ENCODE results near the gene TSEN54. TPM values are rescaled to one million over a fixed set of nuclear protein-coding genes. Genes with fewer than 3 reads are reported as not detected.

TSEN54 gene
- total RNA-seq, 8 experiments from 2014 or later: 11.1 to 25.1 (median 14.9) TPM

- Histone ChIP-seq H3K27ac (no peak overlapping the region), H3K4me1 (replicated peaks in 1 of 2) (peaks cover 25 to 49% of the 10 kb centered on the region in 2 donors), H3K4me3 (no peak overlapping the region)
- WGBS, 10 experiments: 82 to 100% (median 100%) methylated on average over 1 to 6 of the region's 19 CpGs; no CpG with 5 or more reads in 3 of the 10 experiments
- no peak for ATAC-seq (replicated peaks in 6 of 8)
- in situ Hi-C loops (cut with MboI; ENCODE audit: low pct_unique_long_range_greater_than_20kb in 2 of 9, low sequenced_read_pairs in 9 of 9, unreplicated experiment in 9 of 9): no loop called here
These were observed 6.6 kb upstream of the TSEN54 start for GRCh38 chr17:75509528-75510258.

- 74 to 100% (median 83%) methylated on average over 1 to 3 of the region's 4 CpGs; no CpG with 5 or more reads in 5 of the 10 experiments for WGBS, 10 experiments
- no peak for ATAC-seq (replicated peaks in 6 of 8)
- H3K4me1 ChIP-seq (replicated peaks in 1 of 2): peaks cover 25 to 49% of the 10 kb centered on the region in 2 donors
- in situ Hi-C loops (cut with MboI; ENCODE audit: low pct_unique_long_range_greater_than_20kb in 2 of 9, low sequenced_read_pairs in 9 of 9, unreplicated experiment in 9 of 9): no loop called here
- H3K27ac ChIP-seq: no peak overlapping the region
- H3K4me3 ChIP-seq: no peak overlapping the region
These were observed 5.1 kb upstream of the TSEN54 start for GRCh38 chr17:75511270-75511609.

DNA sequence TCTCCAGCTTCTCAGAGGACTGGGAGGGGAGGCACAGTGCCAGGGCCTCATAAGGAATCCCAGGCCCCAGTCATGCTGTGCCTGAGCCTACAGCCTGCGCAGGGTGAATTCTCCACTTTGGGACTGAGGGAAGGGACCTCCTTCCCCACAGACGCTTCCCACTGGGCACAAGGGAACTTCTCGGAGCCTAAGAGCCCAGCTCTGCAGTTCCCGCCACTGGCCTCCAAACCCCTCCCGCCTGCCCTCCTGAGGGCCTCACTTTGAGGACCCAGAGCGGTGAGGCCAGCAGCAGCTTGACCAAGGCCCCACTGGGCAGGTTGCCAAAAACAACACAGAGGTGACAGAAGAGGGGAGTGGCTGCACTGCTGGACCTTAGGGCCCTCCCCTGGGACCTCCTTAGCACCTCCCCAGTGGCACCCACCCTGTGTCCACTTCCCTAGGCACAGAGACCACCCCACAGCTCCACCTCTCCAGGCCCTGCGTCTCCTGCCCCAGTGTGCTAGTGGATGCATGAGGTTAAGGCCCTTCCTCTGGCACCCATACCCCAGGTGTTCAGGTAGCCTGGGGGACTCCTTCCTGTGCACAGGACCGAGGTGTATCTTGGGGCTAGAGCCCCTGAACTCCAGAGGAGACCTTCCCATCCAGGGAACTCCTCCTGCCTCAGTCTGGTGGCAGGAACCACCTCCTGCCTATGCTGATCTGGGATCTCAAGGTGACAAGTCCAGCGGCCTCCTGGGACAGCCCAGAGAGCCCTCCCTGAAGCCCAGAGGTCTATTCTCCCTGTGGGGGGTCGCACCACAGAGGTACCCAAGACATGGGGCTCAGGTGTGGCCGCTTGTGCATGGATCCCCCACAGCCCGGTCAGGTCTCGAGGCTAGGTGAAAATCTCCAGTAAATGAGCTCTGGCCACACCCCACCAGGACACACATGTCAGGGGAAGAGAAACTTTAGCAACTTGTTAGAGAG, 4.4 kb upstream of the TSEN54 start:
- H3K4me1 ChIP-seq (replicated peaks in 1 of 2): peaks cover 25 to 48% of the 10 kb centered on the region in 2 donors
- H3K4me3 ChIP-seq: no peak overlapping the region
- in situ Hi-C loops (cut with MboI; ENCODE audit: low pct_unique_long_range_greater_than_20kb in 2 of 9, low sequenced_read_pairs in 9 of 9, unreplicated experiment in 9 of 9): no loop called here
- H3K27ac ChIP-seq: no peak overlapping the region
- WGBS, 10 experiments: 56 to 91% (median 75%) methylated on average over 1 to 4 of the region's 13 CpGs; no CpG with 5 or more reads in 6 of the 10 experiments
- no peak for ATAC-seq (replicated peaks in 6 of 8)

- no peak overlapping the region for H3K27ac ChIP-seq
- H3K4me1 ChIP-seq (replicated peaks in 1 of 2): peaks cover 22 to 41% of the 10 kb centered on the region in 2 donors
- ATAC-seq (replicated peaks in 6 of 8): no peak
- 8 to 92% (median 65%) methylated on average over 1 to 8 of the region's 10 CpGs; no CpG with 5 or more reads in 2 of the 10 experiments for WGBS, 10 experiments
- H3K4me3 ChIP-seq: no peak overlapping the region
- in situ Hi-C loops (cut with MboI; ENCODE audit: low pct_unique_long_range_greater_than_20kb in 2 of 9, low sequenced_read_pairs in 9 of 9, unreplicated experiment in 9 of 9): no loop called here
These were observed 3.2 kb upstream of the TSEN54 start for GRCh38 chr17:75512926-75513640.

DNA sequence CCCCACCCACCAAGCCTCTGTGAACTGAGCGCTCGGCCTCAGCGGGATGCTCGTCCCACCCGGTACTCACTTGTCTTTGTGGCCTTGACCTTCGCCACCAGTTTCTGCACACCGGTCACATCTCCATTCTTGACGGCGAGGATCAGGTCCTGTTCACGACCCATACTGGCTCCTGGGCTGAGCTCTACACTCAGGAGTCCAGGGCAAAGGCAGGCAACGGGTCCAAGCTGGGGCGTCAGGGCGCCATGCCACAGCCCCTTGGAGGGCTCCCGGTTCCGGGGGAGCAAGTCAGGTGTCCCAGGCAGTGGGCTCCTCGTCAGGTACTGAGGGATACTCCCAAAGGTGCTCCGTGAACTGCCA, 2.7 kb upstream of the TSEN54 start:
- WGBS, 10 experiments: 80 to 100% methylated on average over 1 to 4 of the region's 17 CpGs; no CpG with 5 or more reads in 8 of the 10 experiments
- ATAC-seq (replicated peaks in 6 of 8): no peak
- Histone ChIP-seq H3K4me1 (replicated peaks in 1 of 2) (peaks cover 16 to 35% of the 10 kb centered on the region in 2 donors), H3K4me3 (peak overlapping the region in 2 of 5 donors; percentile 86 to 89), H3K27ac (no peak overlapping the region)
- in situ Hi-C loops (cut with MboI; ENCODE audit: low pct_unique_long_range_greater_than_20kb in 2 of 9, low sequenced_read_pairs in 9 of 9, unreplicated experiment in 9 of 9): no loop called here

DNA sequence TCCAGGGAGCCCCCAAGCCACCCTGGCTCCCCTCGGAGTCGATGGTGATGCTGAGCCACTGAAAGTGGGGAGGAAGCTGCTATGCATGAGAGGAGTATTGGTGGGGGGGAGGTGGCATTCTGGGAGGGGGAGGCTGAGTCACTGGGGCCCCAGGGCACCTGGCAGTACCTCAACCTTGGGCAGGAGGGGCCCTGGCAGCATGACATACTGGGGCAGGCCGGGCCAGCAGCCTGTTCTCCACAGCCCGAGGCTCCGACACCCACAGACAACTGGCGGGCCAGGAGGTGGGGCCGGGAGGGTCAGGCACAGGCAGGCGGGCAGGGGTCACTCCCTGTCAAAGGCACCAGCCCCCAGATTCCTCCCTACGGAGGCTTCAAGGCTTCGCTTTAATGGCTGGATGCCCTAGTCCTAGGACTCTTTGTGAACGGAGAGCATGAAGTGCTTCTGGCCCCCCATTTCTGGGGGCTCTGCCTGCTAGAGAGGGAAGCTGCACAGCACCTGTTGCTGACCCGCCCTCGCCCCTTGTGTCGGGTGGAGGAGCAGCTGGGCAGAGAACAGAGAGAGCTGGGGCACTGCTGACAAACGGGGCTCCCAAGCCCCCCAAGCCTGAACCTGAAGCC, 1.9 kb upstream of the TSEN54 start:
- no peak for ATAC-seq (replicated peaks in 6 of 8)
- peak overlapping the region; percentile 54 to 99 (median 89) for H3K4me3 ChIP-seq
- peaks cover 13 to 28% of the 10 kb centered on the region in 2 donors for H3K4me1 ChIP-seq (replicated peaks in 1 of 2)
- WGBS, 10 experiments: 0 to 17% (median 0%) methylated on average over 1 to 2 of the region's 15 CpGs; no CpG with 5 or more reads in 7 of the 10 experiments
- H3K27ac ChIP-seq: peak overlapping the region in 1 of 2 donors; percentile 16
- in situ Hi-C loops (cut with MboI; ENCODE audit: low pct_unique_long_range_greater_than_20kb in 2 of 9, low sequenced_read_pairs in 9 of 9, unreplicated experiment in 9 of 9): no loop called here

- 0% methylated on average over 4 of the region's 50 CpGs; no CpG with 5 or more reads in 9 of the 10 experiments for WGBS, 10 experiments
- Histone ChIP-seq H3K27ac (peak overlapping the region; percentile 16 to 26), H3K4me3 (peak overlapping the region; percentile 54 to 99 (median 89)), H3K4me1 (replicated peaks in 1 of 2) (peaks cover 13 to 27% of the 10 kb centered on the region in 2 donors)
- peak in 6 of 8 experiments; percentile 0 to 4 (median 2) for ATAC-seq (replicated peaks in 6 of 8)
- in situ Hi-C loops (cut with MboI; ENCODE audit: low pct_unique_long_range_greater_than_20kb in 2 of 9, low sequenced_read_pairs in 9 of 9, unreplicated experiment in 9 of 9): no loop called here
These were observed 1.3 kb upstream of the TSEN54 start for GRCh38 chr17:75514919-75515495.

DNA sequence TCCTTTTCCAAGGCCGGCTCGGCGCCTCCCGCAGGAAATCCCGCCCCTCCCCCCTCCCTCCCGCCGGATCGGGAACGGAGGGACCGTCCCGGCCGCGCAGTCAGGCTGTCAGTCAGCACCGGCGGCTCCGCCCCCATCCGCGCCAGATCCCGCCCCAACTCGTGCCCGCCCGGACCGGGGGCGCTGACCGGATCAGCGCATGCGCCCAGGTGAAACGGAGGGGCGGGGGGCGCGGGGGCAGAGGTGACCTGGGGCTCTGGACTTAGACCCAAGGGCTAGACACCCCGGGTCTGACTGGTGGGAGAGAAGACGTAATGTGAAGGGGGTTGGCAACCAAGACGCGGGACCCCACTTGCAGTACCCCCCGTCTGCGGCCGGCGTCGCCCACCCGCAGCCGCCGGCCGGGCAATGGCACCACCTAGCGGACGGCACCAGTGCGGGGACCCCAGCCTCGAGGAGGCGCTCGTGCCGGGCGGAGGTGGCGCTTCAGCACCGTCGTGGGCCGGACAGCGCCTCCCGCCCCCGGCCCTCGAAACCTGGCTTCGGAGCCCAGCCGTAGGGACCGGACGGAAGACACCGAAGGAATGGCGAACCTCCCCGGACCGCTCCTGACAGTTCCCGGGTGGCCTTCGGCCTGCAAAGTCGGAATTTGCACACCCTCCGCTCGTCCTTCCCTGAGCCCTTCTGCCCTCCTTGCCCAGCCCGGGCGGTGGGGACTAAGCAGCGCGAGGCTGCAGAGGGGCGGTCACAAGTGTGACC, 653 bp upstream of the TSEN54 start, which contains the start of gene CASKIN2:
Gene CASKIN2 (minus strand): TSS at position 42 of the 759 bp plus-strand sequence. CDS start 1,733 bp downstream, outside the sequence.
- peak within 1 kb of the TSS; percentile 20 to 61 for H3K27ac ChIP-seq
- 0 to 3% (median 0%) methylated on average over 4 to 7 of the region's 78 CpGs; no CpG with 5 or more reads in 7 of the 10 experiments for WGBS, 10 experiments
- in situ Hi-C loops (cut with MboI; ENCODE audit: low pct_unique_long_range_greater_than_20kb in 2 of 9, low sequenced_read_pairs in 9 of 9, unreplicated experiment in 9 of 9): no loop called here
- H3K4me3 ChIP-seq: peak within 1 kb of the TSS; percentile 54 to 99 (median 89)
- H3K4me1 ChIP-seq (replicated peaks in 1 of 2): peaks cover 13 to 27% of the 10 kb centered on the region in 2 donors
- peak; percentile 57 to 78 (median 72) for ATAC-seq (replicated peaks in 6 of 8)

GRCh38 chr17:75516619-75517296, 430 bp downstream of the TSEN54 start:
- Histone ChIP-seq H3K4me1 (replicated peaks in 1 of 2) (peaks cover 13 to 22% of the 10 kb centered on the region in 2 donors), H3K4me3 (peak overlapping the region; percentile 54 to 99 (median 89)), H3K27ac (peak overlapping the region; percentile 1 to 37)
- in situ Hi-C loops (cut with MboI; ENCODE audit: low pct_unique_long_range_greater_than_20kb in 2 of 9, low sequenced_read_pairs in 9 of 9, unreplicated experiment in 9 of 9): no loop called here
- peak; percentile 8 to 36 (median 24) for ATAC-seq (replicated peaks in 6 of 8)
- WGBS, 10 experiments: 0% methylated on average over 1 to 4 of the region's 65 CpGs; no CpG with 5 or more reads in 7 of the 10 experiments

DNA sequence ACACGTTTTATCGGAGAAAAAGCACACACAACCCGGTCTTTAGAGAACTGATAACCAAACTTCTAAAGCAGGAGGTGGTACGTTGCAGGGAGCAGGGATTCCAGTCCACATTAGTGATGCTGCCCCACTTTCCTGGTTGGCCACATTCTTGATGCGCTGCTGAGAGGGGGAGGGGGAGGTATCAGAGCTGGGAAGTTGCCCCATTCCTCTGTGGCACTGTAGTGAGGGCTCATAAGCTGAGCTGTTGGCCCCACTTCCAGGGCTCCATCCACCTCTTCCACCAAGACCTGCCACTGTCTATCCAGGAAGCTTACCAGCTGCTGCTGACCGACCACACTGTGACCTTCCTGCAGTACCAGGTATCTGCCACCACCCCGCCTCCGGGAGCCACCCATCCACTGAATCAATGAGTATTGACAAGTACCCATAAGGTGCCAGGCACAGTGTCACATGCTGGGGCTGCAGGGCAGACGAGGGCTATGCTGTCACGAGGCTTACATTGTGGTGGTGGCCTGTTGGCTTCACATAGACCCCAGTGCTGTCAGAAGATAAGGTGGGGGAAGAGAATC, 1.1 kb downstream of the TSEN54 start:
- WGBS, 10 experiments: 0 to 100% (median 56%) methylated on average over 1 to 5 of the region's 10 CpGs; no CpG with 5 or more reads in 5 of the 10 experiments

More for the DNA sequence above, 1.1 kb downstream of the TSEN54 start:
- in situ Hi-C loops (cut with MboI; ENCODE audit: low pct_unique_long_range_greater_than_20kb in 2 of 9, low sequenced_read_pairs in 9 of 9, unreplicated experiment in 9 of 9): no loop called here
- no peak overlapping the region for H3K27ac ChIP-seq
- H3K4me3 ChIP-seq: peak overlapping the region; percentile 54 to 99 (median 89)
- no peak for ATAC-seq (replicated peaks in 6 of 8)
- H3K4me1 ChIP-seq (replicated peaks in 1 of 2): peaks cover 13 to 16% of the 10 kb centered on the region in 2 donors

Measured in motor neuron (in vitro differentiated cells).